NCI-H1436 (cell line): Measurements from ENCODE around the gene FSTL1.
A peak's percentile ranks its signal among the peaks of the same experiment; 100 is the strongest.

Experiments used
- DNase-seq: peaks from one replicate; lab custom pipeline; 2025; lab: John Stamatoyannopoulos, UW

Gene FSTL1

DNA sequence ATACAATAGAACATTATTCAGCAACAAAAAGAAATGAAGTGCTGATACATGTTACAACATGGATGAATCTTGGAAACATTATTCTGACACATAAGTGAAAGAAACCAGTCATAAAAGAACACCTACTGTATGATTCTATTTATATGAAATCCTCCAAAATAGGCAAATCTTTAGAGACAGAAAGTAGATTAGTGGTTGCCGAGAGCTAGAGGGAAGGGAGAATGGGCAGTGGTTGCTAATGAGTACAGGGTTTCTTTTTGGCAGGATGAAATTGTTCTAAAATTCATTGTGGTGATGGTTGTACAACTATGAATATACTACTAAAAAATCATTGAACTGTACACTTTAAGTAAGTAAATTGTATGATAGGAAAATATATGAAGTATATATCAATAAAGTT lies 95.3 kb downstream of the FSTL1 start:
- no peak for DNase-seq

DNA sequence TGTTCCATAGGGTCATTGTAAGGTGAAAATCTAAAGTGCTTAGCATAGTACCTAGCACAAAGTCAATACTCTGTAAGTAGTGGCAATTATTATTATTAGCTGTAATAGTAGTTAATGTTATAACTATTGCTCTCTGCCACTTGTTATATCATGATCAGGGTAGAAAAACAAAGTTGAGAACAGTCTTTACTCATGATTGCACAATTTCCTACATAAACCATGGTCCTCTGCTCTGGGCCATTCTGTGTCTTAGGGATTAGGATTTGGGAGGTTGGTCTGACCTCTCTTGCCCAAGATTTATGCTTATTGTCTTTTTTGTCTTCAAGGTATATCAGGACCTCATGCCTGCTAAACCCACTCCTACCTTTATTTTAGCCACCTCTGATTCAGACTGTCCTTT lies 97.3 kb downstream of the FSTL1 start:
- no peak for DNase-seq

DNA sequence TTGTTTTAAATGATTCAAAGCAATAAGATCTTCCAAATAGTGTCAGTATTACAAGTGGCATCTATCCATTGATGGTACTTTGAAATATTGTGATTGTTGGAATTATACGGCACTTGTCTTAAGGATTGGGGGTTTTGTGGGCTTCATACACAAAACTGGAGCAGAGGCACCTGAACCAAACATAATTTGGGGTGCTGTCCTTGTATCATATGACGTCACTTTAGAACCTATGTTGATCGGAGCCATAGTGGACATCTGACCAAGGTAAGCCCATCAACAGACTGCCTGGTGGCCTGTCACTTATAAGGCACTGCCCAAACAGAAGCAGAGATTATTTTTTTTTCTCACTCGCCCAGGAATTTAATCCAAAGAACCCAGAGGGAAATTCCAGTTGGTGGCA lies 98.8 kb downstream of the FSTL1 start:
- DNase-seq, result no peak

DNA sequence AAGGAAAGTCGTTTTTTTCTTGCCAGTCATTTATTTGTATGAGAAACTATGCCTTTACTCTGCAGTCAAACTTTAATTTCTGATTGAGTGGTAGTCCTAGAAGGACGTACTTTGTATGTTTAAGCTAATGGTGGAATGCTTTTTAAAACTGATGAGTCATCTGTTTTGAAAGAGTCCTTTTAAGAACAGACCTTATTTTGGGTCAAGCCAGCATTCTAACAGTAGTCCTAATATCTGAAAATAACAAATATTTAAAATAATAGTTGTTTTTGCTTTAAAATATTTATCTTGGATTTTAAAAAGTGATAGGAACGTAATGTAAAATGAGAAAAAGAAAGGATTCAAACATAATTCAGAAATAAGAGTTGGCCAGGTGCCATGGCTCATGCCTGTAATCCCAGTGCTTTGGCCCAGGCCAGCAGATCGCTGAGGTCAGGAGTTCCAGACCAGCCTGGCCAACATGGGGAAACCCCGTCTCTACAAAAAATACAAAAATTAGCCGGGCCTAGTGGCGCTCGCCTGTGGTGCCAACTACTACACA lies 100.3 kb downstream of the FSTL1 start:
- DNase-seq, result no peak

- no peak for DNase-seq
These were observed 101.0 kb downstream of the FSTL1 start for GRCh38 chr3:120349855-120350125.

DNA sequence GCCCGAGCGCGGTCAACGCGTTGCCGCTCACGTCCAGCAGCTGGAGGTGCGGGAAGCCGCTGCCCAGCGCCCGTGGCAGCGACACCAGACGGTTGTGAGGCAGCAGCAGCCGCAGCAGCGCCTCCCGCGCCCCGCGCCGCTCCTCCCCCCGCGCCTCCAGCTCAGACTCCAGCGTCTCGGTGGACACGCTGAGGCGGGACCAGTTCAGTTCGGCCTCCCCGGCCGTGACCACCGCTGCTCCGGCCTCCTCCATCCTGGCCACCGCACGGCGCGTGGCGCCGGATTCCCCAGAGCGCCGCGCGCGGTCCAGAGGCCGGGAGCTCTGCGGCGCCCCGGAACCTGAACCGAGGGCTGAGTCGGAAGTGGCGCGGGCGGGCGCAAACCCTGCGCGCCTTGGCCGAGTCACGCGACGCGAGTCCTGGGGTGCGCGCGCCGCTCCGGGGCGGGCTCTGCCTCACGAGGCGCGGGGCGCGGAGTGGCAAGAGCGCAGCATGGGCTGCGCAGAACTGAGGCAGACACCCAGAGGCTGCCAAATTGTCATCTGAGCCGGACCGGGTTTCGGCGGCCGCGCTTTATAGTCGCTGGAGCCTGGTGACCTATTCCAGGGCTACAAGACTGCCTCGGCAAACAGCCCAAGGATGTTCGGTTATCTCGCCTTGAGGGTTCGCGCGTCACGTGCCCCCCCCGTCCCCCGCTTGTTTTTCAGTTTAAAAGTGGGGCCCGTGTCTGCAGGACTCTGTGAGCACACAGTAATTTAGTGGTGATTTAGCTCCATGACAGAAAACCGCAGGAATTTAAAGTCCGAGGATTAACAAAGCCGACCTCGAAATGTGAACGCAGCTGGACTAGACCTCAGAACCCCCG lies 101.6 kb downstream of the FSTL1 start, which contains the start of gene LRRC58:
Gene LRRC58 (minus strand): TSS at position 364 of the 864 bp plus-strand sequence. CDS start 111 bp downstream, at position 253.
- peak; percentile 96 for DNase-seq

GRCh38 chr3:120348065-120348990 lies 102.5 kb downstream of the FSTL1 start:
- DNase-seq, result peak; percentile 59

DNA sequence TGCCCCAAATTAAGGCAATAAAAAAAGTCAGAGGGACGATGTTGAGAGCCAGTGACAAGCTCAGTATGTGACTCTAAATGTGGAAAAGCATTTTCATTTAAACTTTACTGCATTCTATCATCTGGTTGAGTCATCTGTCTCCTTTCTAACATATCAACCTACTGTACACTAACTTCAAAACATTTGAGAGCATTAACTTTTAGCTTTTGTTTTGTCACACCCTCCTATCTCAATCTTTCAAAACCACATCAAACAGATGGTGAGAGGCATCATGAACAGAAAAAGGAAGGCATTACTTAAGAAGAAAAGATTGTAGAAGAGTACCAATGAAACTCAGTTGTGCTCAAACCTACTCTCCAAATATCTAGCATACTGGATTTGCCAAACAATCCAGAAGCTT lies 106.4 kb downstream of the FSTL1 start:
- no peak for DNase-seq
